ENCODE results near the gene EMILIN2.
"Not testable (repeated sequence)": the region's sequence is repeated elsewhere in the genome, so short reads cannot be mapped to it uniquely, and the experiment has no call there.

Gene EMILIN2

DNA sequence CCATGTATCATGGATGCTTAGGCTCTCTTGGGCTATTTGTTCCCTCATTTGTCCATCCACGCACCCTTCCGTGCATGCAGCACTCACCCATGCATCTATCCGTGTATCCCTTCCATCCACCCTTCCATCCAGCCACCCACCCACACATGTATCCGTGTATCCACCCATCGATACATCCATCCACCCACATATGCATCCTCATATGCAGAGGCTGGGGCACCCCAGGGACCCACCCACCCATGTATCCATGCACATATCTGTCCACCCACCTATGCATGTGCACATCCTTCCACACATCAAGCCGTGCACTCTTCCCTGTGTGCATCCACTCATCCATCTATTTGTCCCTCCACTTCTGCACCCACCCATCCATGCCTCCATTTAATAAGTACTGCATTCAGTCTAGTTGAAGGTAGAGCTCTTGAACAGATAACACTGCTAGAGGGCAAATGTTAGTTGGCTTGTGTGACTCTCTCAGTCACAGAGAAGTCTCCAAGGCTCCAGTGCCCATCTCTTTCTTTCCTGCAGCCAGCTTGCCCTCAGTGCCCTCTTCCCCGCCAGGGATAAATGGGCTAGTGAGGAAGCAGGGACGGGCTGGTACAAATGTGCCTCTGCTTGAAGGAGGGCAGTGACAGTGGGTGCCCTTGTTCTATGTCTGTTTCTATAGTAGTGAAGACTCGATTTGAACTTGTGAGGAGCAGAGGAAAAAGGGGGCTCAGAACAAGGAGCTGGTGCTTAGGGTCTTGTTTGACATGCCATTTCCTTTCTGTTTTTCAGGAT, 61.5 kb downstream of the EMILIN2 start:
- Histone ChIP-seq H3K36me3 (ENCODE audit: control insufficient read depth, insufficient read depth, low read length) (no peaks in the 10 kb centered on the region), H3K9me3 (ENCODE audit: control insufficient read depth, low read length) (no peaks in the 10 kb centered on the region), H3K4me3 (ENCODE audit: low read length) (no peak overlapping the region), H3K27me3 (ENCODE audit: control insufficient read depth, insufficient read depth, low read length) (peaks cover 10% of the 10 kb centered on the region), H3K4me1 (ENCODE audit: control insufficient read depth, insufficient read depth, low read length) (peaks cover 15% of the 10 kb centered on the region), H3K9ac (ENCODE audit: low read length) (no peak overlapping the region)

DNA sequence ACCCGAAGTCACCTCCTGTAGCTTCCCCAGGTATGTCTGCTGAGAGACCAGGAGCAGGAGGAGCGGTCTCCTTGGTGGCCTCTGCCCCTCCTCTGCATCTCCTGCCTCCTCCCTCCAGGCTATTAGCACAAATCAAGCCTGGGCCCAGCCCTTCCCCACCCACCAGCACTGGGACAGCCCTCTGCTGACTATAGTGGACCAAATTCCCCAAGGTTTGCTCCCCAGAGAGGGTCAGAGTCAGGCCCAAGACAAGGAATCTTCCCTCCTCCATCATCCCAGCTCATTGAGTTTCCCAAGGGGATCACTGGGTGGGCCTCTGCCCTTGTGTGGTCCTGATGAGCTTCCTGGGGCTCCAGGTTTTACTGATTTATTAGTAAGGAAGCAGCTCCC, 62.1 kb downstream of the EMILIN2 start:
- H3K9ac ChIP-seq (ENCODE audit: low read length): no peak overlapping the region
- peaks cover 10% of the 10 kb centered on the region for H3K27me3 ChIP-seq (ENCODE audit: control insufficient read depth, insufficient read depth, low read length)
- no peak overlapping the region for H3K4me3 ChIP-seq (ENCODE audit: low read length)
- H3K36me3 ChIP-seq (ENCODE audit: control insufficient read depth, insufficient read depth, low read length): no peaks in the 10 kb centered on the region
- H3K4me1 ChIP-seq (ENCODE audit: control insufficient read depth, insufficient read depth, low read length): peaks cover 15% of the 10 kb centered on the region
- no peaks in the 10 kb centered on the region for H3K9me3 ChIP-seq (ENCODE audit: control insufficient read depth, low read length)

GRCh38 chr18:2909431-2910140, 62.8 kb downstream of the EMILIN2 start:
- Histone ChIP-seq H3K9ac (ENCODE audit: low read length) (no peak overlapping the region), H3K4me1 (ENCODE audit: control insufficient read depth, insufficient read depth, low read length) (peaks cover 15% of the 10 kb centered on the region)

GRCh38 chr18:2910261-2910660, 63.5 kb downstream of the EMILIN2 start:
- Histone ChIP-seq H3K9ac (ENCODE audit: low read length) (no peak overlapping the region), H3K4me1 (ENCODE audit: control insufficient read depth, insufficient read depth, low read length) (peaks cover 15% of the 10 kb centered on the region), H3K4me3 (ENCODE audit: low read length) (no peak overlapping the region), H3K9me3 (ENCODE audit: control insufficient read depth, low read length) (no peaks in the 10 kb centered on the region), H3K27me3 (ENCODE audit: control insufficient read depth, insufficient read depth, low read length) (peaks cover 10% of the 10 kb centered on the region), H3K36me3 (ENCODE audit: control insufficient read depth, insufficient read depth, low read length) (no peaks in the 10 kb centered on the region)

More at GRCh38 chr18:2909431-2910140, 62.8 kb downstream of the EMILIN2 start:
- Histone ChIP-seq H3K36me3 (ENCODE audit: control insufficient read depth, insufficient read depth, low read length) (no peaks in the 10 kb centered on the region), H3K27me3 (ENCODE audit: control insufficient read depth, insufficient read depth, low read length) (peaks cover 10% of the 10 kb centered on the region), H3K4me3 (ENCODE audit: low read length) (no peak overlapping the region), H3K9me3 (ENCODE audit: control insufficient read depth, low read length) (no peaks in the 10 kb centered on the region)

GRCh38 chr18:2910751-2911425, 64.1 kb downstream of the EMILIN2 start:
- Histone ChIP-seq H3K36me3 (ENCODE audit: control insufficient read depth, insufficient read depth, low read length) (no peaks in the 10 kb centered on the region), H3K9me3 (ENCODE audit: control insufficient read depth, low read length) (no peaks in the 10 kb centered on the region), H3K4me3 (ENCODE audit: low read length) (no peak overlapping the region), H3K4me1 (ENCODE audit: control insufficient read depth, insufficient read depth, low read length) (peaks cover 16% of the 10 kb centered on the region), H3K27me3 (ENCODE audit: control insufficient read depth, insufficient read depth, low read length) (peaks cover 7% of the 10 kb centered on the region), H3K9ac (ENCODE audit: low read length) (no peak overlapping the region)

- Histone ChIP-seq H3K27me3 (ENCODE audit: control insufficient read depth, insufficient read depth, low read length) (peaks cover 3% of the 10 kb centered on the region), H3K36me3 (ENCODE audit: control insufficient read depth, insufficient read depth, low read length) (peaks cover 4% of the 10 kb centered on the region), H3K4me3 (ENCODE audit: low read length) (no peak overlapping the region), H3K4me1 (ENCODE audit: control insufficient read depth, insufficient read depth, low read length) (peaks cover 18% of the 10 kb centered on the region), H3K9me3 (ENCODE audit: control insufficient read depth, low read length) (no peaks in the 10 kb centered on the region), H3K9ac (ENCODE audit: low read length) (no peak overlapping the region)
These were observed 64.7 kb downstream of the EMILIN2 start for GRCh38 chr18:2911533-2911932.

DNA sequence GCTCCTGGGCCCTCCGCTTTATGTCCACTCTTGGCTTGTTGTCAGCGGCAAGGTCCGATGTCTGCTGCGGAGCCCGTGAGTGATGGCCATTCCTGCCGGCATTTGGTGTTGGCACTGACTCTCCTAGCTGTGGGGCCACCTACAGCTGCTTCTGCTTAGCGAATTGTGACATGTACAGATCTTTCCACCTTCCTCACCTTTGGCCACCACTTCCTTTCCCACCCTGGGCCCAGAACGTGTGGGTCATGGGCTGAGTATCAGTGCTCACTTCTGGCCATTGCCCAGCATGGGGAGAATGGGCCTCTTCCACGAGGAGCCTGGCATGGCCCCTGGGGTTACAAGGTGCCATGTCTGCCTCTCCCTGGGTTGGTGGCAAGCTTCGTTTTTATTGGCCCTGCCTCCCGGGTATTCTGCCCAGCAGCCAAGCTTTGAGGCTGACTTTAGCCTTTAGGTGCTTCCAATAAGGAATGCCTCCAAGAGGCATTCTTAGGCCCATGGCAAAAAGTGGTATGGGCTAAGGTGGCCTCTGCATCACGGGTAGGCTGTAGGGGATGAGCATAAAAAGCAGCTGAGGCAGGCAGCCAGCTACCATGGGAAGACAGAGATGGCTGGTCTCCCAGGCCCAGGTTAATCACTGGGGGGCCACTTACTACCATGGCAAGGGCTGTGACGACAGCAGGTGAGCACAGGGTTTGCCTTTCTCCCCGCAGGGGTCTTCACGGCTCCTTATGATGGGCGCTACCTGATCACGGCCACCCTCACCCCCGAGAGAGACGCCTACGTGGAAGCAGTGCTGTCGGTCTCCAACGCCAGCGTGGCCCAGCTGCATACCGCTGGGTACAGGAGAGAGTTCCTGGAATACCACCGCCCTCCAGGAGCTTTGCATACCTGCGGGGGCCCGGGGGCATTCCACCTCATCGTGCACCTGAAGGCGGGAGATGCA, 65.8 kb downstream of the EMILIN2 start:
- Histone ChIP-seq H3K4me3 (ENCODE audit: low read length) (no peak overlapping the region), H3K4me1 (ENCODE audit: control insufficient read depth, insufficient read depth, low read length) (peaks cover 20% of the 10 kb centered on the region), H3K9me3 (ENCODE audit: control insufficient read depth, low read length) (no peaks in the 10 kb centered on the region), H3K27me3 (ENCODE audit: control insufficient read depth, insufficient read depth, low read length) (peaks cover under 1% of the 10 kb centered on the region), H3K36me3 (ENCODE audit: control insufficient read depth, insufficient read depth, low read length) (peaks cover 5% of the 10 kb centered on the region), H3K9ac (ENCODE audit: low read length) (no peak overlapping the region)

DNA sequence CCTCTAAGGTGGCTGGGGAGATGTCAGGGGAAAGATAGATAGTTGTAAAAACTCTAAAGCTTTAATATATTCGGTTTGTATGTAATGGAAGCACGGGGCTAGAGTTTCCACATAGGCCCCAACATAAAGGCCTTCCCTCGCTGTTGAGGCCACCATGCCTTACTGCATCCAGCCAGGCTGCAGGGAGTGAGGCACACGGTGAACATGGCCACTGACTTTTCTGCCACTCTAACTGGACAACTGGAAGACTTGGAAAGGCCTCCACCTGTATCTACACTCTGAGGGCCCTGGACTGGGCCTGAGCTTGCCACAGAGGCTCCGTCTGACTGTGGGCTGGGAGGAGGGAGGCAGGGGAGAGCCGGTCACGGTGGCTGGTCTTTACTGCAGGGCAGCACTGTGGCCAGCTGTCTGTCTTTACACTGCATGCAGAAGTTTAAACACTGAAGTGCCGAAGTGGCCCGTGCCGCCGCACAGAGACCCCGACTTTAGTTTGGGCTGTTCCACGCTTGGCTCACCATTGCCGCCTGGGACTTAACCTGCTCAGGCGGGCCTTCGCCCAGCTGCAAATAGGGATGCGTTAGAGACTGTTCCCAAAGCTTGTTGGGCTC, 66.7 kb downstream of the EMILIN2 start:
- Histone ChIP-seq H3K4me1 (ENCODE audit: control insufficient read depth, insufficient read depth, low read length) (peaks cover 29% of the 10 kb centered on the region), H3K36me3 (ENCODE audit: control insufficient read depth, insufficient read depth, low read length) (peaks cover 5% of the 10 kb centered on the region), H3K4me3 (ENCODE audit: low read length) (no peak overlapping the region), H3K27me3 (ENCODE audit: control insufficient read depth, insufficient read depth, low read length) (no peaks in the 10 kb centered on the region), H3K9me3 (ENCODE audit: control insufficient read depth, low read length) (no peaks in the 10 kb centered on the region), H3K9ac (ENCODE audit: low read length) (no peak overlapping the region)

GRCh38 chr18:2914185-2914880, 67.5 kb downstream of the EMILIN2 start:
- H3K27me3 ChIP-seq (ENCODE audit: control insufficient read depth, insufficient read depth, low read length): no peaks in the 10 kb centered on the region
- H3K36me3 ChIP-seq (ENCODE audit: control insufficient read depth, insufficient read depth, low read length): peaks cover 5% of the 10 kb centered on the region
- H3K9ac ChIP-seq (ENCODE audit: low read length): no peak overlapping the region
- peaks cover 31% of the 10 kb centered on the region for H3K4me1 ChIP-seq (ENCODE audit: control insufficient read depth, insufficient read depth, low read length)
- no peak overlapping the region for H3K4me3 ChIP-seq (ENCODE audit: low read length)
- H3K9me3 ChIP-seq (ENCODE audit: control insufficient read depth, low read length): no peaks in the 10 kb centered on the region

GRCh38 chr18:2914881-2915240, 68.1 kb downstream of the EMILIN2 start:
- no peaks in the 10 kb centered on the region for H3K27me3 ChIP-seq (ENCODE audit: control insufficient read depth, insufficient read depth, low read length)
- peaks cover 7% of the 10 kb centered on the region for H3K36me3 ChIP-seq (ENCODE audit: control insufficient read depth, insufficient read depth, low read length)
- no peak overlapping the region for H3K4me3 ChIP-seq (ENCODE audit: low read length)
- no peak overlapping the region for H3K9ac ChIP-seq (ENCODE audit: low read length)
- peaks cover 31% of the 10 kb centered on the region for H3K4me1 ChIP-seq (ENCODE audit: control insufficient read depth, insufficient read depth, low read length)
- H3K9me3 ChIP-seq (ENCODE audit: control insufficient read depth, low read length): no peaks in the 10 kb centered on the region

DNA sequence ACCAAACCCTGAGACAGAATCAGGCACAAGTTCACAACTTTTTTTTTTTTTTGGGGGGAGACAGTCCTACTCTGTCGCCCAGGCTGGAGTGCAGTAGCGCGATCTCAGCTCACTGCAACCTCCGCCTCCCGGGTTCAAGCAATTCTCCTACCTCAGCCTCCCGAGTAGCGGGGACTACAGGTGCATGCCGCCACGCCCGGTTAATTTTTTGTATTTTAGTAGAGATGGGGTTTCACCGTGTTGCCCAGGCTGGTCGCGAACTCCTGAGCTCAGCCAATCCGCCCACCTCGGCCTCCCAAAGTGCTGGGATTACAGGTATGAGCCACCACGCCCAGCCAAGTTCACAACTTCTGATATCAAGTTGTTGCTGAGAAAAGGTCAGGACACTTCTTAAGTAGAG, 68.7 kb downstream of the EMILIN2 start:
- H3K9me3 ChIP-seq (ENCODE audit: control insufficient read depth, low read length); H3K27me3 ChIP-seq (ENCODE audit: control insufficient read depth, insufficient read depth, low read length); H3K4me3 ChIP-seq (ENCODE audit: low read length); H3K9ac ChIP-seq (ENCODE audit: low read length): not testable (repeated sequence)
- H3K36me3 ChIP-seq (ENCODE audit: control insufficient read depth, insufficient read depth, low read length): peaks cover 13% of the 10 kb centered on the region
- H3K4me1 ChIP-seq (ENCODE audit: control insufficient read depth, insufficient read depth, low read length): peaks cover 31% of the 10 kb centered on the region
